IPS DF 6.9 (cell line): ENCODE results near the gene TPGS1.
"Not testable (repeated sequence)": the region's sequence is repeated elsewhere in the genome, so short reads cannot be mapped to it uniquely, and the experiment has no call there.

ENCODE experiments used
- DNase-seq: peaks from one replicate; pipeline ENCODE4 v3.0.0-alpha.2; 2013; ENCODE audit warnings: low read depth, low spot score
- H3K27ac ChIP-seq: one replicate; pipeline ENCODE4 v1.5.1; 2013; ENCODE audit warnings: low read length, control low read depth
- H3K27me3 ChIP-seq: 2 replicates; pipeline ENCODE4 v1.6.1; 2013; ENCODE audit warnings: mild to moderate bottlenecking, low read length; ENCODE audit not compliant: control insufficient read depth, insufficient read depth
- H3K36me3 ChIP-seq: 2 replicates; pipeline ENCODE4 v1.6.1; 2013; ENCODE audit warnings: low read length; ENCODE audit not compliant: control insufficient read depth, insufficient read depth
- H3K4me1 ChIP-seq: 2 replicates; pipeline ENCODE4 v1.6.1; 2013; ENCODE audit warnings: low read length; ENCODE audit not compliant: control insufficient read depth, insufficient read depth
- H3K4me3 ChIP-seq: 2 replicates; pipeline ENCODE4 v1.5.1; 2013; ENCODE audit warnings: mild to moderate bottlenecking, low read length
- H3K9me3 ChIP-seq: 2 replicates; pipeline ENCODE4 v1.6.1; 2013; ENCODE audit warnings: low read length, inconsistent platforms; ENCODE audit not compliant: control insufficient read depth, insufficient read depth
- WGBS: extraction: QIAGEN DNeasy Blood & Tissue Kit; methylation state at CpG from one replicate; pipeline ENCODE4 v1.1.7; 2013; ENCODE audit warnings: mixed read lengths, missing lambda C conversion rate; ENCODE audit not compliant: insufficient read length, insufficient coverage; 5-methylcytosine and 5-hydroxymethylcytosine counted together

TPGS1 gene

GRCh38 chr19:478976-479375 is 28.3 kb upstream of the TPGS1 start:
- Histone ChIP-seq H3K27ac (no peak overlapping the region), H3K36me3 (no peaks in the 10 kb centered on the region), H3K4me1 (no peaks in the 10 kb centered on the region), H3K4me3 (no peak overlapping the region), H3K9me3 (no peaks in the 10 kb centered on the region), H3K27me3 (no peaks in the 10 kb centered on the region)
- WGBS = no CpG with 5 or more reads among the region's 14 CpGs
- no peak for DNase-seq

- no peak overlapping the region for H3K27ac ChIP-seq
- WGBS = 99% methylated on average over 7 of the region's 36 CpGs
- DNase-seq = no peak
- H3K4me3 ChIP-seq = no peak overlapping the region
- no peaks in the 10 kb centered on the region for H3K27me3 ChIP-seq
- H3K36me3 ChIP-seq = no peaks in the 10 kb centered on the region
- 0 out of 2 replicates have a peak, but pooled peaks cover 2% of the 10 kb centered on the region for H3K4me1 ChIP-seq
- H3K9me3 ChIP-seq = no peaks in the 10 kb centered on the region
Observed at GRCh38 chr19:480016-480855, 27.1 kb upstream of the TPGS1 start.

- H3K27me3 ChIP-seq, H3K27ac ChIP-seq, H3K4me3 ChIP-seq, H3K4me1 ChIP-seq, DNase-seq, H3K9me3 ChIP-seq, H3K36me3 ChIP-seq: not testable (repeated sequence)
- 100% methylated on average over 3 of the region's 3 CpGs for WGBS
Observed at GRCh38 chr19:481100-481499, 26.2 kb upstream of the TPGS1 start.

DNA sequence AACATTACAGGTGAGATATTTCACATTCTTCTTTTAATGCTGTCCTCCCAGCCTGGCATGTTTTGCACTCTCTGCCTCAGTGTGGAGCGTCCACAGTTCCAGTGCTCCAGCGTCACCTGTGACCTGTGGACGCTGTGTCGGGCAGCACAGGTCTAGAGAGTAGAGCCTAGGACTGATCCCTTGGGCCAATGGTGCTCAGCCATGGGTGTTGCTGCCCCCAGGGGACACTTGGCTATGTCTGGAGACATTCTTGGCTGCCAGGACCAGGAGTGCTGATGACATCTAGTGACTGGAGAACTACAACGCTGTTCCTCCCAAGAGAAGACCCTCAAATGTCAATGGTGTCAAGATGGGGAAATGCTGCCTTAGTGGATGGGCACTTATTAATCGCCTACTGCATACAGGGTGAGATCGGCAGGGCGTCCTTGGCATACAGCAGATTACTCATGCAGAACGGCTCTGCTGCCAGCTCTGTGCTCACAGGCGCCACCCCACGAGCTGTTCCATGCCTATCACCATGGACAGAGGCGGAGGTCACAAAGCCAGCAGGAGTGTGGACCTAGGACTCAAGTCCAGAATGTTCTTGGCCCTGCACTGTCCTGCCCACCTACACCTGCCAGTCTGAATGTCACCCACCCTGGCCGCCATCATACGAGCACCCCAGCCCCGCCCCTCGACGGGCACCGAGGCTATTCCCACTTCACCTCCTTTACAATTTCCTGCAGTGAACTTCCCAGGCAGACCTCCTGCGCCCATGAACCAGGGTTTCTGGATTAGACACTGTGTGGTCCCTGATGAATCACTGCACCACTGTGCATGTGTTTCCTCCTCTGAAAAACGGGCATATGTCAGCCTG is 24.9 kb upstream of the TPGS1 start:
- no peaks in the 10 kb centered on the region for H3K9me3 ChIP-seq
- DNase-seq = no peak
- no peak overlapping the region for H3K27ac ChIP-seq
- WGBS = no CpG with 5 or more reads among the region's 20 CpGs
- no peaks in the 10 kb centered on the region for H3K36me3 ChIP-seq
- no peaks in the 10 kb centered on the region for H3K27me3 ChIP-seq
- no peak overlapping the region for H3K4me3 ChIP-seq
- peaks cover 3% of the 10 kb centered on the region; the same call in 1 of the 2 replicates for H3K4me1 ChIP-seq

DNA sequence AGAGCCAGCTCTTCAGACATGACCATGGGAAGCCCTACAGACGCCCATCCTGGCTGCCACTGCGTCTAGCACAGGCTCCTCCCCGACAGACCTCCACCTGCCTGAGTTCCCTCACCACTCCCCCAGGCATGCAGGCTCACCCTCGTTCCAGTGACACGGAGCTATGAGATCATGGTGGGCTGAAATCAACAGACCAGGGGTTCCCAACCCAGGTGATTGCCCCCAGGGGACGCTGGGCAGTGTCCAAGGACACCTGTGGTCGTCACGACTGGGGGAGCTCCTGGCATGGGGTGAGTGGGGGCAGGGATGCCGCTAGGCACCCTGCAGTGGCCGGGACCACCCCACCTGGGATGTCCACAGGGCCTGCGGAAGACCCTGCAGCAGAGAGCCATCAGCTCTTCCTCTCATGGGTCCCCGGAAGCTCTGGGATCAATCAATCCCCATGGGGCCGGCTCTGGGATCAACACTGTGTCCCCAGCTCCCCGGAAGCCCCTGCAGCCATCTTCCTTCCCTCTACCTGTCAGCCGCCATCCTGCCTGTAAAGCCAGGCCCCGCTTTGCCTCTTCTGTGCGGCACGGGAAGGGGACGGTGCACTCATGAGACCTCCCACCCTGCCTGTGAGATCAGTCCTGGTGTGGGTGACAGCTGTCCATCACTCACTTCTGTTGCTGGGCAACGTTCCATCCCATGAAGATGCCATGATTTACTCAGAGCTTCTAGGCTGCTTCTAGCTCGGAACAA is 23.8 kb upstream of the TPGS1 start:
- no peak overlapping the region for H3K4me3 ChIP-seq
- WGBS = no CpG with 5 or more reads among the region's 21 CpGs

DNA sequence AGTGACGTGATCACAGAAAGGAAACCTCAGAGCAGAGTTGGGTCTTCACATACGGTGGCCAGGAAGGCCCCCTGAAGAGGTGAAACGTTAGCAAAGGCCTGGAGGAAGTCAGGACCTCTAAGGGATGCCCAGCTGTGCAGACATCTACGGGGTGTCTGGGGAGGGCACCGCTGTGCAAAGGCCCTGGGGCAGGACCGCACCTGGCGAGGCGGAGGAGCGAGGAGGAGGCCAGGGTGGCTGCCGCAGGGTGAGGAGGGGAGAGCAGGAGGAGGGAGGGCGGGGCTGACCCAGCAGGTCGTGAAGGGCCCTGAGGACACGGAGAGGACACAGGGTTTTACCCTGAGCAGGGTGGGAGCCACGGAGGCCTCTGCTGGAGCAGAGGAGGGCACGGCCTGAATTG is 22.8 kb upstream of the TPGS1 start:
- Histone ChIP-seq H3K4me3 (no peak overlapping the region), H3K36me3 (no peaks in the 10 kb centered on the region), H3K27ac (no peak overlapping the region), H3K27me3 (no peaks in the 10 kb centered on the region), H3K9me3 (no peaks in the 10 kb centered on the region), H3K4me1 (peaks cover 3% of the 10 kb centered on the region; the same call in 1 of the 2 replicates)
- WGBS = no CpG with 5 or more reads among the region's 15 CpGs
- no peak for DNase-seq

More for the DNA sequence above, 23.8 kb upstream of the TPGS1 start:
- Histone ChIP-seq H3K4me1 (peaks cover 3% of the 10 kb centered on the region; the same call in 1 of the 2 replicates), H3K27me3 (no peaks in the 10 kb centered on the region), H3K36me3 (no peaks in the 10 kb centered on the region), H3K27ac (no peak overlapping the region), H3K9me3 (no peaks in the 10 kb centered on the region)
- no peak for DNase-seq

DNA sequence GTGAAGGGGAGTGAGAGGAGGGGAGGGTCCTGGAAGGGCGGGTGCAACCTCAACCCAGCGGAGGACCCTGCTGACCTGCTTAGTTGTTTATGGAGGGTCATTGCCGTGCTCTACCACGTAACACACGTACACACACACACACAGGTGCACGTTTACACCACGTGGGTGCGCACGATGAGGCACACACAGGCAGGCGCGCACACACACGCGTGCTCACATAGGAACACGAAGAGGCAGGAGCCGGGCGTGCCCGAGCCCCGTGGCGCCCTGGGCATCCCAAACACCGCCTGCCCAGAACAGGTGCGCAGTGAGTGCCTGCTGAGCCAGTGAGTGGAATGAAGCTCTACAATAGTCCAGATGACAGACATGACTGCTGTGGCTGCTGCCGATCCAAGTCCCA is 22.2 kb upstream of the TPGS1 start:
- H3K36me3 ChIP-seq = no peaks in the 10 kb centered on the region
- WGBS = no CpG with 5 or more reads among the region's 22 CpGs
- no peak overlapping the region for H3K4me3 ChIP-seq
- no peaks in the 10 kb centered on the region for H3K9me3 ChIP-seq
- no peak overlapping the region for H3K27ac ChIP-seq
- H3K27me3 ChIP-seq = no peaks in the 10 kb centered on the region
- peaks cover 3% of the 10 kb centered on the region; the same call in 1 of the 2 replicates for H3K4me1 ChIP-seq
- DNase-seq = no peak

DNA sequence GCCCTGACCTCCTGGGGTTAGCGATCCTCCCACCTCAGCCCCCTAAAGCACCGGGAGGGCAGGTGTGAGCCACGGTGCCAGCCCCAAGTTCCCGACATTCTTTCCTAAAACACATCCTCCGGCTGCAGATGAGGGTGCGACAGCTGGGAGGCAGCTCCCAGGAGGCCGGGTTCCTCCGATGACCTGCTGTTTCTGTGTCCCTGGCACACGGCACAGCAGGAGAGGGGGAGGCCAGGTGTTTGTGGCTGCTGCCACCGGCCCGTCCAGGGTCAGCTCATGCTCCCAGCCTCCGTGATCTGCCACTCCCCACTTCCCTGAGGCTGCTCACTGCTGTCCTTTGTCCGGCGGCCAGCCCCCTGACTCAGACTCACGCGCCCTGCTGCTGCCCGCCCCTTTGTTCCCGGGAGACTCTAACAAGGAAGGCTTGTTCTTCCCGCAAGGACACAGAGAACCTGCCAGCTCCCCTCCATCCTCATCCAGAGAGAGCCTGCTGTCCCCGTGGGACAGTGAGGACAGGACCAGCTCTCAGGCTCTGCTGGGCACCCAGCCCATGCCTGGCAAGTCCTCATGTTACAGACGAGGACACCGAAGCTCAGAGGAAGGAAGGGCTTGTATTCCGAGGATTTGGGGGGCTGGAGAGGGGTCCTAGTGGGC is 21.6 kb upstream of the TPGS1 start:
- Histone ChIP-seq H3K36me3 (no peaks in the 10 kb centered on the region), H3K4me1 (peaks cover 3% of the 10 kb centered on the region; the same call in 1 of the 2 replicates), H3K27me3 (no peaks in the 10 kb centered on the region), H3K9me3 (no peaks in the 10 kb centered on the region), H3K4me3 (no peak overlapping the region), H3K27ac (no peak overlapping the region)
- WGBS = no CpG with 5 or more reads among the region's 23 CpGs
- DNase-seq = no peak

- H3K4me3 ChIP-seq = peak overlapping the region; percentile 91
- no peak for DNase-seq
- no peak overlapping the region for H3K27ac ChIP-seq
- no peaks in the 10 kb centered on the region for H3K27me3 ChIP-seq
- no peaks in the 10 kb centered on the region for H3K36me3 ChIP-seq
- WGBS = no CpG with 5 or more reads among the region's 114 CpGs
- no peaks in the 10 kb centered on the region for H3K9me3 ChIP-seq
- H3K4me1 ChIP-seq = peaks cover 7% of the 10 kb centered on the region
Observed at GRCh38 chr19:488505-489417, 18.5 kb upstream of the TPGS1 start.
